Neuronal stem cell (in vitro differentiated cells): ENCODE results near the gene FOXL2.

Source experiments
- DNase-seq: peaks from one replicate; pipeline ENCODE4 v3.0.0-alpha.2; 2013; ENCODE audit warnings: low spot score
- H2AFZ ChIP-seq: one replicate; pipeline ENCODE4 v1.6.1; 2013; ENCODE audit warnings: mild to moderate bottlenecking, low read length, inconsistent platforms
- H2AK5ac ChIP-seq: 2 replicates; pipeline ENCODE4 v1.6.1; 2013; ENCODE audit warnings: low read depth, mild to moderate bottlenecking, inconsistent platforms, low read length, moderate library complexity, mixed read lengths
- H2BK120ac ChIP-seq: 2 replicates; pipeline ENCODE4 v1.6.1; 2013; ENCODE audit warnings: low read depth, mild to moderate bottlenecking, inconsistent platforms, low read length, moderate library complexity, mixed read lengths
- H2BK12ac ChIP-seq: one replicate; pipeline ENCODE4 v1.6.1; 2013; ENCODE audit warnings: low read length, inconsistent platforms
- H2BK15ac ChIP-seq: 2 replicates; pipeline ENCODE4 v1.6.1; 2013; ENCODE audit warnings: mild to moderate bottlenecking, low read length, inconsistent platforms, mixed read lengths
- H2BK5ac ChIP-seq: one replicate; pipeline ENCODE4 v1.6.1; 2013; ENCODE audit warnings: inconsistent platforms, mild to moderate bottlenecking, low read length, moderate library complexity
- H3K14ac ChIP-seq: one replicate; pipeline ENCODE4 v1.6.1; 2013; ENCODE audit warnings: low read length, inconsistent platforms
- H3K18ac ChIP-seq: 2 replicates; pipeline ENCODE4 v1.6.1; 2013; ENCODE audit warnings: low read length, inconsistent platforms
- H3K23ac ChIP-seq: 2 replicates; pipeline ENCODE4 v1.6.1; 2013; ENCODE audit warnings: low read depth, mild to moderate bottlenecking, mixed read lengths, low read length, inconsistent platforms; ENCODE audit not compliant: poor library complexity
- H3K27ac ChIP-seq: replicated peaks from 3 replicates; pipeline ENCODE4 v1.5.1; 2013; ENCODE audit warnings: low read length, inconsistent platforms
- H3K27me3 ChIP-seq, 3 experiments: 2 replicates each; pipeline ENCODE4 v1.6.1; 2013; ENCODE audit warnings: low read length in 3 of 3, mild to moderate bottlenecking in 2 of 3, inconsistent platforms in 1 of 3, low read depth in 1 of 3, mixed read lengths in 1 of 3, moderate library complexity in 1 of 3; ENCODE audit not compliant: control insufficient read depth in 3 of 3, insufficient read depth in 3 of 3
- H3K36me3 ChIP-seq, 2 donors: replicated peaks in 1 of 2; 2 replicates each; pipeline ENCODE4 v1.6.1; 2013; ENCODE audit warnings: low read length in 2 of 2; ENCODE audit not compliant: control insufficient read depth in 2 of 2, insufficient read depth in 2 of 2
- H3K4ac ChIP-seq: 2 replicates; pipeline ENCODE4 v1.6.1; 2013; ENCODE audit warnings: inconsistent platforms, mild to moderate bottlenecking, low read length, moderate library complexity
- H3K4me1 ChIP-seq, 2 donors: 1 replicate in 1 of 2; 2 replicates in 1 of 2; pipeline ENCODE4 v1.6.1; 2013; ENCODE audit warnings: low read length in 2 of 2, low read depth in 1 of 2; ENCODE audit not compliant: control insufficient read depth in 2 of 2, insufficient read depth in 1 of 2
- H3K4me2 ChIP-seq: one replicate; pipeline ENCODE4 v1.6.1; 2013; ENCODE audit warnings: mild to moderate bottlenecking, low read length, inconsistent platforms; ENCODE audit not compliant: insufficient read depth, poor library complexity, severe bottlenecking
- H3K4me3 ChIP-seq, 2 donors: 2 replicates each; pipeline ENCODE4 v1.5.1; 2013; ENCODE audit warnings: low read length in 2 of 2, mild to moderate bottlenecking in 2 of 2, inconsistent platforms in 1 of 2, moderate library complexity in 1 of 2
- H3K79me1 ChIP-seq: one replicate; pipeline ENCODE4 v1.6.1; 2013; ENCODE audit warnings: low read depth, mild to moderate bottlenecking, inconsistent platforms, low read length, moderate library complexity
- H3K9ac ChIP-seq: one replicate; pipeline ENCODE4 v1.6.1; 2013; ENCODE audit warnings: mild to moderate bottlenecking, low read depth, low read length, inconsistent platforms; ENCODE audit not compliant: poor library complexity
- H3K9me3 ChIP-seq, 2 donors: replicated peaks in 1 of 2; 2 replicates each; pipeline versions ENCODE3 to v1.6.1; 2013; ENCODE audit warnings: low read length in 2 of 2, mild to moderate bottlenecking in 2 of 2, inconsistent platforms in 1 of 2, low read depth in 1 of 2, mixed read lengths in 1 of 2, moderate library complexity in 1 of 2; ENCODE audit not compliant: control insufficient read depth in 2 of 2, insufficient read depth in 1 of 2
- H4K8ac ChIP-seq: one replicate; pipeline ENCODE4 v1.6.1; 2013; ENCODE audit warnings: low read depth, mild to moderate bottlenecking, inconsistent platforms, low read length, moderate library complexity
- H4K91ac ChIP-seq: one replicate; pipeline ENCODE4 v1.6.1; 2013; ENCODE audit warnings: low read length, low read depth, mild to moderate bottlenecking, inconsistent platforms; ENCODE audit not compliant: poor library complexity
- WGBS, 2 donors: extraction: QIAGEN DNeasy Blood & Tissue Kit; methylation state at CpG; one replicate each; pipeline ENCODE4 v1.1.7; 2013; ENCODE audit warnings: missing lambda C conversion rate in 2 of 2, mixed read lengths in 1 of 2; ENCODE audit not compliant: insufficient read length in 2 of 2, insufficient replicate concordance in 1 of 2; ENCODE audit errors: extremely low coverage in 2 of 2; 5-methylcytosine and 5-hydroxymethylcytosine counted together

The FOXL2 gene

DNA sequence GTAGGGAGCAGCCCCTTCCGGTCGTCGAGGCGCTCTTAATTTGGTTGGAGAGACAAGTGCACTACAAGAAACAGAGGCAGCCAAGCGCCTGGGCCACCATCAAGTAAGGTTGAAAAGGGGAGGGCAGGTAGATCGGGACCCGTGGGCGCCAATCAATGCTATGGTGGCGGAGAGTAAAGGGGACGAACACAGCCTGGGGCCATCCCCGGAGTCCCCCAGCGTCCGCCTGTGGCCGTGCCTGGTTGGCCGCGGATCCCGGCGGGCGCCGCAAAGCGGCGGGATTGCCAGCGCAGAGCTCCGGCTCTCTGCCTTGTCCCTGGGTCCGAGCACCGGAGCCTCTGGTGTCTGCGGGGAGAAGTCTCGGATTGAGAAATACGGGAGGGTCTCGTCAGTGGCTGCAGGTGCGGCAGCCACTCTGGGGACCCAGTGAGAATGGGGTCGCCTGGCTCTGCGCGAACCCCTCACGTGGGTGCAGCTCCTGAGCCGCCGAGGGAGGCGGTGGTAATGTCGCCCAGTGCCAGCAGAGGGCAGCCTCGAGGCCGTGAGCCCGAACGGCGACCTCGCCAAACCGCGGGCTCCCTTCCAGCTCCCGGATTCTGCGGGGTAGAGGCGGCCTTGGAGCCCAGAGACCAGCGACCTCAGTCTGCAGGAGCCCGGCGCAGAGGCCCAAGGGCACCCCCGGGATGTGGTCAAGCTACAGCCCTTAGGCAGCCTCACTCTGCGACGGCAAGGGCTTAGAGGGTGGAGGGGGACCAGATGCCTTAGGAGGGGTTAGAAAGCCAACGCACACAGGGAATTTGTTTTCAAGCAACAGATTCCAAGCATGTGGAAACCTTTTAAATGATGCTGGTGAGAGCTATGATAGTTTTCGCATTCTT is 10.8 kb downstream of the FOXL2 start:
- H3K14ac ChIP-seq = no peak overlapping the region
- peak overlapping the region; percentile 69 for H3K18ac ChIP-seq
- H3K9me3 ChIP-seq = peaks cover 2 to 9% of the 10 kb centered on the region in 2 donors
- WGBS, 2 donors = no CpG with 5 or more reads among the region's 58 CpGs
- no peak overlapping the region for H2BK120ac ChIP-seq
- H3K4ac ChIP-seq = no peak overlapping the region
- no peak overlapping the region for H2AK5ac ChIP-seq
- peak overlapping the region; percentile 81 for H3K23ac ChIP-seq
- H4K8ac ChIP-seq = no peak overlapping the region
- DNase-seq = peak; percentile 72
- peaks cover 36 to 80% (median 59%) of the 10 kb centered on the region in 3 experiments for H3K27me3 ChIP-seq
- no peaks in the 10 kb centered on the region for H3K36me3 ChIP-seq
- no peak overlapping the region for H2BK15ac ChIP-seq
- no peak overlapping the region for H3K27ac ChIP-seq
- peaks cover 11 to 21% of the 10 kb centered on the region in 2 donors for H3K4me1 ChIP-seq
- no peak overlapping the region for H2BK5ac ChIP-seq
- H3K79me1 ChIP-seq = no peaks in the 10 kb centered on the region
- peak overlapping the region; percentile 54 for H3K9ac ChIP-seq
- peak overlapping the region; percentile 47 to 53 for H3K4me3 ChIP-seq
- peak overlapping the region; percentile 98 for H2AFZ ChIP-seq
- H2BK12ac ChIP-seq = no peak overlapping the region
- H3K4me2 ChIP-seq = peak overlapping the region; percentile 95
- H4K91ac ChIP-seq = no peak overlapping the region

DNA sequence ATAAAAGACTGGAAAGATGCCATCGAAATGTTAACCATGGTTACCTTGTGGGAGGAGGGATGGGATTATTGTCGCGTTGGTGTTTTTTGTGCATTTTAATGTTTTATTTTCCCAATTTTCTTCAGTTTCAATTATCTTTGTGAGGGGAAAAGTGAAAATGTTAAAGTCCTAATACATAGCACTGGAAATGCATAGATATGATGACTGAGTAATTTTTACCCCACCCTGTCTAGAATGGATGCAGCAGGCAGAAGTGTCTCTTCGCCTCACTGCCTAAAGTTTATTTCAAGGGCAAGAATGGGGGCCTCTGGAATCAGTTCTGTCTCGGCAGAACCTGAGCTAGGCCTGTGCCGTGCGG is 11.5 kb downstream of the FOXL2 start:
- Histone ChIP-seq H2BK5ac (no peak overlapping the region), H2BK12ac (no peak overlapping the region), H2AFZ (peak overlapping the region; percentile 98), H3K9ac (no peak overlapping the region), H3K4ac (no peak overlapping the region), H3K27me3 (peaks cover 34 to 76% (median 53%) of the 10 kb centered on the region in 3 experiments), H4K8ac (no peak overlapping the region), H4K91ac (no peak overlapping the region), H3K18ac (peak overlapping the region; percentile 44), H2BK120ac (no peak overlapping the region), H3K79me1 (no peaks in the 10 kb centered on the region), H3K4me1 (peaks cover 11 to 21% of the 10 kb centered on the region in 2 donors), H2BK15ac (no peak overlapping the region), H3K23ac (no peak overlapping the region), H3K14ac (no peak overlapping the region), H3K4me3 (peak overlapping the region; percentile 47 to 53), H2AK5ac (no peak overlapping the region), H3K36me3 (no peaks in the 10 kb centered on the region), H3K27ac (no peak overlapping the region), H3K4me2 (peak overlapping the region; percentile 95), H3K9me3 (peaks cover under 1 to 9% of the 10 kb centered on the region in 2 donors)
- DNase-seq = no peak
- WGBS, 2 donors = no CpG with 5 or more reads among the region's 7 CpGs

DNA sequence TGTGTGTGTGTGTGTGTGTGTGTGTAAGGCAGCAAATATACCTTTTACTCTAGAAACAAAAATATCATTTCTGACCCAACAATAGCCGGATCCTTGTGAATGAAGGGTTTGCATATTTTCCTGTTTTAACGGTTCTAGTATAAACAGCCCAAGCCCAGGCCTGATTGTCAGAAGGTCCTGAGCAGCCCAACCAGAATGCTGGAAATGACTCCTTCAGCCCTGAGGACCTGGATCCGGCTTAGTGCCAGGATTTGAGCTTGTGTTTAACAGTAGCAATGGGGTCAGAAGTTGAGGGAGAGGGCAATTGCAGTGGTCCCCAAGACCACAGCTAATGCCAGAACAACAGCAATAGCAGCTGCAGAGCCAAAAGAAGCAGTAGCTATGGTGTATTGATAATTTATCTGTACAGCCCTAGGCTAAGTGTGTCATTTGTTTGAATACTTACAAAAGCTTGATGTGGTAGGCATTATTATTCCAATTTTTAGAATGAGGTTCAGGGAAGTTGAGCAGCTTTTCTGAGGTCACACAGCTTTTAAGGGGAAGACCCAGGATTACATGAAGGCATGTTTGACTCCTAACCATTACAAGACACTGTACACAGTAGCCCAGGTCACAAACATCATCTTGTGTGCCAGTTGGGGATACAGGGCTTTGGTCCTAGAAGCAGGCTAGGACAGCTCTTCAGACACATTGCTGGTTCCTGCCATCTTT is 12.8 kb downstream of the FOXL2 start:
- Histone ChIP-seq H3K23ac (no peak overlapping the region), H3K4me2 (no peak overlapping the region), H3K14ac (no peak overlapping the region), H2BK5ac (no peak overlapping the region), H3K36me3 (no peaks in the 10 kb centered on the region), H3K9me3 (peaks cover 0 to 9% of the 10 kb centered on the region in 2 donors), H3K4ac (no peak overlapping the region), H2BK15ac (no peak overlapping the region), H3K4me1 (peaks cover 6 to 13% of the 10 kb centered on the region in 2 donors), H3K18ac (no peak overlapping the region), H4K8ac (no peak overlapping the region), H4K91ac (no peak overlapping the region), H3K27ac (no peak overlapping the region), H2AK5ac (peak overlapping the region; percentile 40), H2BK120ac (no peak overlapping the region), H3K27me3 (peaks cover 27 to 66% (median 41%) of the 10 kb centered on the region in 3 experiments), H3K4me3 (no peak overlapping the region), H2BK12ac (no peak overlapping the region), H3K9ac (no peak overlapping the region), H2AFZ (no peak overlapping the region), H3K79me1 (no peaks in the 10 kb centered on the region)
- no CpG with 5 or more reads among the region's 3 CpGs for WGBS, 2 donors
- DNase-seq = no peak

DNA sequence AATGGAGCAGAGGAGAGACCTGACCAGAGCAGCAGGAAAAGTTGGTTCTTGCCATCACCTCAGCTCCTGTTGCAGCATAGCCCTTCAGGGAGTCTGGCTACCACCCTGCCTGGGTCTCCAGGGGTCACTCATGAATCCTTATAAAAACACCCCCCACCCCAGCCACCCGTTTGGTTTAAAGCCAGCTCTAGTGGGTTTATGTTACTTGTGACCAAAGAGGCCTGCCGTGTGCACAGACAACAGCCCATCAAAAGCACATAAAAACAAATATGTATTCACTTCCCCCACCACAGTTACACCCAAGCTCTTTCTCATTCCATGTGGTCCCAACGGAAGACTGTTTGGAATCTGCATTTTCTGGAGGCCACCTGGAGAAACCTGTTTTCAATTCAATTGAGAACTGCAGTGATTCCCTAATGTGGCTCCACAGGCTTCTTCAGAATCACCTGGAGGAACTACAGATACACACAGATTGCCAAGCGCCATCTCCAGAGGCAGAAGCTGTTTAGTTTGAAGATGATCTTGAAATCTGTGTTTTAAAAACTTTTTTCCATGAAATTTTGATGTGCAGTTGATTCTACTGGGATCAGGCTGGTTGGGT is 13.8 kb downstream of the FOXL2 start:
- Histone ChIP-seq H3K4me2 (no peak overlapping the region), H2BK120ac (no peak overlapping the region), H2BK5ac (no peak overlapping the region), H3K4me1 (peaks cover 2 to 5% of the 10 kb centered on the region in 2 donors), H3K79me1 (no peaks in the 10 kb centered on the region), H3K4ac (no peak overlapping the region), H3K18ac (no peak overlapping the region), H3K23ac (no peak overlapping the region), H2BK12ac (no peak overlapping the region), H3K36me3 (no peaks in the 10 kb centered on the region), H3K27ac (no peak overlapping the region), H2BK15ac (no peak overlapping the region), H3K27me3 (peaks cover 19 to 56% (median 31%) of the 10 kb centered on the region in 3 experiments), H3K9ac (no peak overlapping the region), H2AFZ (no peak overlapping the region), H3K9me3 (peaks cover 0 to 9% of the 10 kb centered on the region in 2 donors), H3K14ac (no peak overlapping the region), H2AK5ac (no peak overlapping the region), H4K91ac (no peak overlapping the region), H4K8ac (no peak overlapping the region), H3K4me3 (no peak overlapping the region)
- DNase-seq = no peak
- WGBS, 2 donors = no CpG with 5 or more reads among the region's 4 CpGs
